NCI-H748 (cell line): ENCODE data around the gene CRTC3.
"Not testable (repeated sequence)": the region's sequence is repeated elsewhere in the genome, so short reads cannot be mapped to it uniquely, and the experiment has no call there.

ENCODE experiments used
- DNase-seq: peaks from one replicate; lab custom pipeline; 2025; ENCODE audit not compliant: unreplicated experiment; lab: John Stamatoyannopoulos, UW

The CRTC3 gene

GRCh38 chr15:90646662-90647305 is 117.1 kb downstream of the CRTC3 start:
- no peak for DNase-seq

- DNase-seq = no peak
Observed at GRCh38 chr15:90647326-90647725, 117.6 kb downstream of the CRTC3 start.

- DNase-seq = peak; percentile 48
Observed at GRCh38 chr15:90648137-90649070, 118.7 kb downstream of the CRTC3 start.

GRCh38 chr15:90650117-90650955 is 120.6 kb downstream of the CRTC3 start:
- no peak for DNase-seq

- no peak for DNase-seq
Observed at GRCh38 chr15:90650956-90651689, 121.4 kb downstream of the CRTC3 start.

GRCh38 chr15:90654233-90655136 is 124.8 kb downstream of the CRTC3 start:
- DNase-seq = no peak

- not testable (repeated sequence) for DNase-seq
Observed at GRCh38 chr15:90657520-90658172, 127.9 kb downstream of the CRTC3 start.

- DNase-seq = no peak
Observed at GRCh38 chr15:90659481-90659880, 129.8 kb downstream of the CRTC3 start.

GRCh38 chr15:90660195-90660998 is 130.7 kb downstream of the CRTC3 start:
- DNase-seq = no peak

- not testable (repeated sequence) for DNase-seq
Observed at GRCh38 chr15:90660999-90661330, 131.2 kb downstream of the CRTC3 start.

GRCh38 chr15:90664081-90664461 is 134.3 kb downstream of the CRTC3 start:
- not testable (repeated sequence) for DNase-seq

GRCh38 chr15:90664650-90665287 is 135.0 kb downstream of the CRTC3 start:
- DNase-seq = no peak

- peak; percentile 51 for DNase-seq
Observed at GRCh38 chr15:90665288-90666134, 135.8 kb downstream of the CRTC3 start.

- no peak for DNase-seq
Observed at GRCh38 chr15:90666135-90666909, 136.6 kb downstream of the CRTC3 start.

- DNase-seq = no peak
Observed at GRCh38 chr15:90667073-90667754, 137.5 kb downstream of the CRTC3 start.
